ENCODE measurements around the gene ABCF2. TPM values are rescaled to one million over a fixed set of nuclear protein-coding genes. Genes with fewer than 3 reads are reported as not detected.

Gene ABCF2
- total RNA-seq, 1 experiment from 2014 or later, result 69.0 TPM

DNA sequence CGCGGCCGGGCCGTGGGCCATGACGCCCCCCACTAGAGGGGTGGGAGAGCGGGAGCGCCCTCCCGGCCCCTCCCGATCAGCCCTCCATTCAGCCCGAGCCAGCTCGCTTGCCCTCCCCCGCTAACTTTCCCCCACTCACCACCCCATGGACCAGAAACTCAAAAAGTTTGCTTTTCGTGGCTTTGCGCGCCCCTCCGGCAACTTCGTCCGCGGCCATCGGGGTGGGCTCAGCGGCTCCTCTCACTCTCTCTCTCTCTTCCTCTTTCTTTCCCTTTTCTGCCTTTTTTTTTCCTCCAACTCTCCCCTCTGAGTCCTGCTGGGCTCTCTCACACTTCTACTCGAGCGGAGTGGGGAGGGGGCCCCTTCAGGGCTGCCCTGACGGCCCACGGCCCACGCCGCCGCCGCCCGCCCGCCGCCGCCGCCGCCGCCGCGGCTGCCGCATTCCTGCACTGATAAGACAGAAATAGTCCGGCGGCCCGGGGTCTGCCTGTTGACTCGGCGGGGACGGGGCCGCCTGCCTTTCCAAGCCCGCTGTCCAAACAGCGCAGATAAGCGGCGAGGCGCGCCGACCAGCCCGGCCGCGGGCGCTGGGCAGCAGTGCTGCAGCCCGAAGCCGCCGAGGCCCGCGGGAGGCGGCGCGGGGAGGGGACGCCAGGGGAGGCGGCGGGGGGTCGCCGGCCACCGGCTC is 21.5 kb upstream of the ABCF2 start, which contains the start of gene SMARCD3:
Gene SMARCD3, minus strand, starts transcription at position 349 of the 688 bp plus-strand sequence. Its CDS starts 132 bp downstream, at position 217.
- Histone ChIP-seq H3K36me3 (ENCODE audit: insufficient read depth, low read length, poor library complexity, severe bottlenecking) (no peaks in the 10 kb centered on the region), H3K9me3 (ENCODE audit: low read depth, low read length, poor library complexity, severe bottlenecking) (no peaks in the 10 kb centered on the region), H3K27me3 (replicated peaks; ENCODE audit: insufficient read depth, low read depth, low read length, poor library complexity) (no peaks in the 10 kb centered on the region), H3K27ac (ENCODE audit: low read depth, low read length, poor library complexity, severe bottlenecking) (peak within 1 kb of the TSS; percentile 80), H3K4me1 (ENCODE audit: insufficient read depth, low read length, poor library complexity, severe bottlenecking) (peaks cover 75% of the 10 kb centered on the region), H3K4me3 (ENCODE audit: low read depth, low read length, poor library complexity, severe bottlenecking) (peak within 1 kb of the TSS; percentile 68)
- no TSS peak for BruUV-seq (replicated peaks)
- DNase-seq (ENCODE audit: low spot score), result peak; percentile 85
- ChIA-PET CTCF (no interaction called here), POLR2A (ENCODE audit: low non-redundant PET) (no interaction called here)
- no peak for TF ChIP-seq EZH2 (IDR thresholded peaks at IDR 0.05; ENCODE audit: borderline replicate concordance, low read depth, low read length, poor library complexity, severe bottlenecking)
- TF ChIP-seq, protein P1, sequence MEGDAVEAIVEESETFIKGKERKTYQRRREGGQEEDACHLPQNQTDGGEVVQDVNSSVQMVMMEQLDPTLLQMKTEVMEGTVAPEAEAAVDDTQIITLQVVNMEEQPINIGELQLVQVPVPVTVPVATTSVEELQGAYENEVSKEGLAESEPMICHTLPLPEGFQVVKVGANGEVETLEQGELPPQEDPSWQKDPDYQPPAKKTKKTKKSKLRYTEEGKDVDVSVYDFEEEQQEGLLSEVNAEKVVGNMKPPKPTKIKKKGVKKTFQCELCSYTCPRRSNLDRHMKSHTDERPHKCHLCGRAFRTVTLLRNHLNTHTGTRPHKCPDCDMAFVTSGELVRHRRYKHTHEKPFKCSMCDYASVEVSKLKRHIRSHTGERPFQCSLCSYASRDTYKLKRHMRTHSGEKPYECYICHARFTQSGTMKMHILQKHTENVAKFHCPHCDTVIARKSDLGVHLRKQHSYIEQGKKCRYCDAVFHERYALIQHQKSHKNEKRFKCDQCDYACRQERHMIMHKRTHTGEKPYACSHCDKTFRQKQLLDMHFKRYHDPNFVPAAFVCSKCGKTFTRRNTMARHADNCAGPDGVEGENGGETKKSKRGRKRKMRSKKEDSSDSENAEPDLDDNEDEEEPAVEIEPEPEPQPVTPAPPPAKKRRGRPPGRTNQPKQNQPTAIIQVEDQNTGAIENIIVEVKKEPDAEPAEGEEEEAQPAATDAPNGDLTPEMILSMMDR (conservative IDR thresholded peaks at IDR 0.05; ENCODE audit: low read depth, low read length), result no peak
- intact Hi-C loops (cut with micrococcal nuclease; ENCODE audit: unreplicated experiment), result loop anchor here (2.0 kb wide), 1 partner anchor 54 kb away; no protein-coding TSS in a partner anchor

DNA sequence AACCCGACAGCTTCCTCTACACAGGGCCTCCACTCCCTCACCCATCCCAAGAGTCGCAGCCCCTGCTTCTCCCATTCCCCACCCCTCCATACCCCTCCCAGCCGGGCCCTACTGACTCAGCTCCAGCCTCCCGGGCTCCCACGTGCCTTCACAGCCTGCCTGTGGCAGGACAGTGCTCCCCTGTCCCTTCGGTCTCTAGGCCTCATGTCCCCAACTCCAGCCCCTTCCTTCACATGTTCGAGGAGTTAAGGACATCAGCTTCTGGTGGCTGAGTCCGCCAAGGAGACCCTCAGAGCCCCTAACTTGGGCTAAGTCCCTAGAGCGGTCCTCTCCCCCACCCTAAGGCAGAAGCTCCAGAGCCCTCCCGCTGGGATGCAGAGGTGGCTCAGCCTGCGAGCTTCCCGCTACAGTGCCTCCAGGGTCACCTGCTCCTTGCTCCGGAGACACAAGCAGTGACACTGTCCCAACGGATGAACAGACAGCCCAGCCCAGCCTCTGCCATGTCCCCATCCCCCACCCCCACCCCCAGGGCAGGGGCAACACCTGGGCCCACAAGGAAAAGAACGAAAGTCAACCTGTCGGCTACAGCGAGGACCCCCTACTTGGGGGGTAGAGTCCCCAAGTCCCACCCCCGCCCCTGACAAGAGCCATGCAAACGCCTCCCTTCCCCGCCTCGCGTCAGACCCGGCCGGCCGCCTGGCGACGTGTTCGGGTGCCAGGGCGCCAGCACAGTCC is 20.8 kb upstream of the ABCF2 start:
- Histone ChIP-seq H3K4me3 (ENCODE audit: low read depth, low read length, poor library complexity, severe bottlenecking) (peak overlapping the region; percentile 68), H3K27me3 (replicated peaks; ENCODE audit: insufficient read depth, low read depth, low read length, poor library complexity) (no peaks in the 10 kb centered on the region), H3K27ac (ENCODE audit: low read depth, low read length, poor library complexity, severe bottlenecking) (peak overlapping the region; percentile 80), H3K9me3 (ENCODE audit: low read depth, low read length, poor library complexity, severe bottlenecking) (no peaks in the 10 kb centered on the region), H3K36me3 (ENCODE audit: insufficient read depth, low read length, poor library complexity, severe bottlenecking) (no peaks in the 10 kb centered on the region), H3K4me1 (ENCODE audit: insufficient read depth, low read length, poor library complexity, severe bottlenecking) (peaks cover 78% of the 10 kb centered on the region)
- intact Hi-C loops (cut with micrococcal nuclease; ENCODE audit: unreplicated experiment), result loop anchor here (2.0 kb wide), 1 partner anchor 55 kb away; no protein-coding TSS in a partner anchor
- no peak for DNase-seq (ENCODE audit: low spot score)
- no TSS peak for BruUV-seq (replicated peaks)
- ChIA-PET CTCF (interaction anchor here (0.5 kb wide), 1 partner anchor 122 kb away, joined by 3 read pairs; no protein-coding TSS in a partner anchor), POLR2A (ENCODE audit: low non-redundant PET) (no interaction called here)
- no peak for TF ChIP-seq EZH2 (IDR thresholded peaks at IDR 0.05; ENCODE audit: borderline replicate concordance, low read depth, low read length, poor library complexity, severe bottlenecking)
- TF ChIP-seq, protein P1 (conservative IDR thresholded peaks at IDR 0.05; ENCODE audit: low read depth, low read length), result no peak

DNA sequence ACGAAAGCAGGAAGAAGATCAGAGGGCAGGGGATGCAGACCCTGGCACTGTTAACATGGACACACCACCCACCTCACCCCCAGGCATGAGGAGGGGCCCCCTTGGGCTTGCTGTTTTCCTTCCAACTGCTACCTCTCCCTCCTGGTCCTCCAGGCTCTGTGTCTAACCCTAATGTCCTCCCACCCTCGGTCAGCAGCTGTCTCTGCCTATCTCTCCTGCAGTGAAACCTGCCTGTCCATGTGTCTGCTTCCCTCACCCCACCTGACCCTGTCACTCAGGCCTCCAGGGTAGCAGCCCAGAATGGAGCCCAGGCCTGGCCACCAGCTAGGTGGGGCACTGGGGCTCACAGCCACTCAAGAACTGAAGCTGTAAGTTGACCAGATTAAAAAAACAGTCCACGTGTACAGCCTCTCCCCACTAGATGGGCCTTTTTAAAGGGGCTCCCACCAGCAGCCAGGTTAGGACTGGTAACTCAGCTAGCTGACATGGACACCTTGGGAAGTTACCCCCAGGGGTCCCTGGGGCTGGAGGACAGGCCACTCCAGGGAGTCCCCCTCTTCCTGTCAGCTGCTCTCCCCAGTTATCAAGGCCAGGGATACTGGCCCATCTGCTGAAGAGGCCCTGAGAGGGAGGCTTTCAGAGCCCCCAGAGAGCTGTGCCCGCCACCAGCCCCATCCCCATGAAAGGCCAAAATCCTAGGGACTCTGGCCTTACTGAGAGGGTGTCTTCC is 20.0 kb upstream of the ABCF2 start:
- BruUV-seq (replicated peaks), result no TSS peak

More for the DNA sequence above, 20.0 kb upstream of the ABCF2 start:
- intact Hi-C loops (cut with micrococcal nuclease; ENCODE audit: unreplicated experiment), result no loop called here
- H3K4me3 ChIP-seq (ENCODE audit: low read depth, low read length, poor library complexity, severe bottlenecking), result peak overlapping the region; percentile 68
- peak overlapping the region; percentile 39 for H3K27ac ChIP-seq (ENCODE audit: low read depth, low read length, poor library complexity, severe bottlenecking)
- DNase-seq (ENCODE audit: low spot score), result no peak
- POLR2A ChIA-PET (ENCODE audit: low non-redundant PET), result no interaction called here
- H3K27me3 ChIP-seq (replicated peaks; ENCODE audit: insufficient read depth, low read depth, low read length, poor library complexity), result no peaks in the 10 kb centered on the region
- TF ChIP-seq, protein P1 (conservative IDR thresholded peaks at IDR 0.05; ENCODE audit: low read depth, low read length), result no peak
- TF ChIP-seq EZH2 (IDR thresholded peaks at IDR 0.05; ENCODE audit: borderline replicate concordance, low read depth, low read length, poor library complexity, severe bottlenecking), result no peak
- H3K4me1 ChIP-seq (ENCODE audit: insufficient read depth, low read length, poor library complexity, severe bottlenecking), result peaks cover 71% of the 10 kb centered on the region
- no peaks in the 10 kb centered on the region for H3K9me3 ChIP-seq (ENCODE audit: low read depth, low read length, poor library complexity, severe bottlenecking)
- CTCF ChIA-PET, result interaction anchor here (0.5 kb wide), 1 partner anchor 121 kb away, joined by 3 read pairs; no protein-coding TSS in a partner anchor
- peaks cover 2% of the 10 kb centered on the region for H3K36me3 ChIP-seq (ENCODE audit: insufficient read depth, low read length, poor library complexity, severe bottlenecking)

Data from A673 (cell line).